ENCODE measurements around the gene UBAP1.

- TF ChIP-seq CTCF (IDR thresholded peaks at IDR 0.05 in 4 of 5, conservative IDR thresholded peaks at IDR 0.05 in 1 of 5) = no peak
- no peak for TF ChIP-seq POLR2A (IDR thresholded peaks at IDR 0.05)
Measured at GRCh38 chr9:34256987-34257585, 78.2 kb downstream of the UBAP1 start.

All from gastrocnemius medialis (tissue), 4 donors.